Measurements from ENCODE around the gene CDH13.

The CDH13 gene

GRCh38 chr16:82748026-82748425 is 121.3 kb downstream of the CDH13 start:
- no peak for DNase-seq (ENCODE audit: low read depth)

- DNase-seq (ENCODE audit: low read depth), result no peak
Observed at GRCh38 chr16:82750068-82750467, 123.3 kb downstream of the CDH13 start.

- no peak for DNase-seq (ENCODE audit: low read depth)
Observed at GRCh38 chr16:82751020-82751419, 124.3 kb downstream of the CDH13 start.

- DNase-seq (ENCODE audit: low read depth), result no peak
Observed at GRCh38 chr16:82752172-82752571, 125.4 kb downstream of the CDH13 start.

- DNase-seq (ENCODE audit: low read depth), result no peak
Observed at GRCh38 chr16:82753821-82754220, 127.1 kb downstream of the CDH13 start.

- no peak for DNase-seq (ENCODE audit: low read depth)
Observed at GRCh38 chr16:82754716-82755513, 128.1 kb downstream of the CDH13 start.

- DNase-seq (ENCODE audit: low read depth), result no peak
Observed at GRCh38 chr16:82755570-82756282, 129.0 kb downstream of the CDH13 start.

GRCh38 chr16:82756283-82756599 is 129.5 kb downstream of the CDH13 start:
- DNase-seq (ENCODE audit: low read depth), result no peak

- DNase-seq (ENCODE audit: low read depth), result no peak
Observed at GRCh38 chr16:82758406-82758805, 131.6 kb downstream of the CDH13 start.

- DNase-seq (ENCODE audit: low read depth), result no peak
Observed at GRCh38 chr16:82758904-82759303, 132.1 kb downstream of the CDH13 start.

- DNase-seq (ENCODE audit: low read depth), result no peak
Observed at GRCh38 chr16:82761236-82761635, 134.5 kb downstream of the CDH13 start.

GRCh38 chr16:82761858-82762257 is 135.1 kb downstream of the CDH13 start:
- DNase-seq (ENCODE audit: low read depth), result no peak

- no peak for DNase-seq (ENCODE audit: low read depth)
Observed at GRCh38 chr16:82763371-82763770, 136.6 kb downstream of the CDH13 start.

- DNase-seq (ENCODE audit: low read depth), result no peak
Observed at GRCh38 chr16:82767198-82767597, 140.4 kb downstream of the CDH13 start.

GRCh38 chr16:82767808-82768207 is 141.0 kb downstream of the CDH13 start:
- no peak for DNase-seq (ENCODE audit: low read depth)

- DNase-seq (ENCODE audit: low read depth), result no peak
Observed at GRCh38 chr16:82769845-82770244, 143.1 kb downstream of the CDH13 start.

- no peak for DNase-seq (ENCODE audit: low read depth)
Observed at GRCh38 chr16:82772215-82772614, 145.4 kb downstream of the CDH13 start.

- DNase-seq (ENCODE audit: low read depth), result no peak
Observed at GRCh38 chr16:82773018-82773417, 146.2 kb downstream of the CDH13 start.

GRCh38 chr16:82776470-82777146 is 149.8 kb downstream of the CDH13 start:
- DNase-seq (ENCODE audit: low read depth), result no peak

- no peak for DNase-seq (ENCODE audit: low read depth)
Observed at GRCh38 chr16:82782715-82783251, 156.0 kb downstream of the CDH13 start.

GRCh38 chr16:82783933-82784572 is 157.3 kb downstream of the CDH13 start:
- DNase-seq (ENCODE audit: low read depth), result no peak

- no peak for DNase-seq (ENCODE audit: low read depth)
Observed at GRCh38 chr16:82784573-82784968, 157.8 kb downstream of the CDH13 start.

Data from stimulated activated CD4-positive, alpha-beta T cell treated with anti-CD3 and anti-CD28 coated beads, Interleukin-2, amount 100 ng/mL, for 4 hours (primary cell).